OCI-LY1 (cell line): ENCODE results near the gene NID1.

Source experiments
- H2AFZ ChIP-seq: fragments of 200-600 bp; sonication (generic), shearing (Covaris generic); 2 replicates; pipeline ENCODE4 v1.6.0; 2014; ENCODE audit warnings: antibody characterized with exemption, mild to moderate bottlenecking, low read length
- H3F3A ChIP-seq: fragments of 200-600 bp; sonication (generic), shearing (Covaris generic); 2 replicates; pipeline ENCODE4 v1.6.0; 2014; ENCODE audit warnings: mild to moderate bottlenecking, antibody characterized with exemption, low read length, moderate library complexity; ENCODE audit not compliant: insufficient read depth
- H3K27ac ChIP-seq: fragments of 200-600 bp; sonication (generic); 2 replicates; pipeline ENCODE4 v1.5.1; 2014; ENCODE audit warnings: low read length, mixed run types, mild to moderate bottlenecking, low read depth; ENCODE audit not compliant: poor library complexity, severe bottlenecking
- H3K27me3 ChIP-seq: fragments of 200-600 bp; sonication (generic); 2 replicates; pipeline ENCODE4 v1.6.0; 2014; ENCODE audit warnings: antibody characterized with exemption, mild to moderate bottlenecking, low read length, moderate library complexity; ENCODE audit not compliant: insufficient read depth
- H3K36me3 ChIP-seq: fragments of 200-600 bp; sonication (generic); 2 replicates; pipeline ENCODE4 v1.6.1; 2014; ENCODE audit warnings: mild to moderate bottlenecking, antibody characterized with exemption, low read length, moderate library complexity, mixed read lengths; ENCODE audit not compliant: insufficient read depth
- H3K4me1 ChIP-seq: fragments of 200-600 bp; sonication (generic); 2 replicates; pipeline ENCODE4 v1.5.1; 2014; ENCODE audit warnings: mild to moderate bottlenecking, low read length, moderate library complexity; ENCODE audit not compliant: insufficient read depth, severe bottlenecking
- H3K4me2 ChIP-seq: fragments of 200-600 bp; sonication (generic), shearing (Covaris generic); 2 replicates; pipeline ENCODE4 v1.6.1; 2014; ENCODE audit warnings: low read length
- H3K4me3 ChIP-seq: fragments of 200-600 bp; sonication (generic); 2 replicates; pipeline ENCODE4 v1.5.1; 2014; ENCODE audit warnings: low read length, low read depth, mild to moderate bottlenecking, mixed read lengths; ENCODE audit not compliant: poor library complexity, severe bottlenecking
- H3K79me2 ChIP-seq: fragments of 200-600 bp; shearing (Covaris generic); 2 replicates; pipeline ENCODE4 v1.6.1; 2016; ENCODE audit warnings: mixed run types, low read length, mixed read lengths; ENCODE audit not compliant: insufficient read depth
- H3K9ac ChIP-seq: fragments of 200-600 bp; sonication (generic), shearing (Covaris generic); 2 replicates; pipeline ENCODE4 v1.6.1; 2014; ENCODE audit warnings: mild to moderate bottlenecking, low read length, mixed read lengths
- H3K9me2 ChIP-seq: fragments of 200-600 bp; sonication (generic), shearing (Covaris generic); 2 replicates; pipeline ENCODE4 v1.6.1; 2014; ENCODE audit warnings: low read depth, mild to moderate bottlenecking, low read length, mixed read lengths
- H3K9me3 ChIP-seq: fragments of 200-600 bp; shearing (Covaris generic); 2 replicates; pipeline ENCODE4 v1.6.1; 2014; ENCODE audit warnings: low read length, mixed read lengths
- H4K20me1 ChIP-seq: fragments of 200-600 bp; sonication (generic), shearing (Covaris generic); 2 replicates; pipeline ENCODE4 v1.6.0; 2016; ENCODE audit warnings: mild to moderate bottlenecking, low read length; ENCODE audit not compliant: insufficient read depth
- EZH2 ChIP-seq: fragments of 200-600 bp; sonication (generic), shearing (Covaris generic); IDR thresholded peaks from 2 replicates; pipeline ENCODE4 v1.8.0; 2017; ENCODE audit warnings: borderline replicate concordance, mixed run types, mild to moderate bottlenecking, antibody characterized with exemption, low read length, moderate library complexity, mixed read lengths
- TF ChIP-seq, protein P1 (sequence below): fragments of 200-600 bp; sonication (generic), shearing (Covaris generic); IDR thresholded peaks from 2 replicates; pipeline ENCODE4 v1.5.1; 2017; ENCODE audit warnings: mild to moderate bottlenecking, antibody characterized with exemption, low read length, moderate library complexity, mixed read lengths

NID1 gene

GRCh38 chr1:236084386-236084730 is 19.5 kb upstream of the NID1 start:
- H3K27ac ChIP-seq: no peak overlapping the region
- no peaks in the 10 kb centered on the region for H3K36me3 ChIP-seq
- H3K4me2 ChIP-seq: no peak overlapping the region
- H3K27me3 ChIP-seq: no peaks in the 10 kb centered on the region; the same call in 1 of the 2 replicates
- H3K79me2 ChIP-seq: no peaks in the 10 kb centered on the region
- H3K9ac ChIP-seq: no peak overlapping the region
- H3K4me3 ChIP-seq: no peak overlapping the region
- H3K4me1 ChIP-seq: no peaks in the 10 kb centered on the region
- no peak overlapping the region for H2AFZ ChIP-seq
- no peaks in the 10 kb centered on the region for H3F3A ChIP-seq
- no peaks in the 10 kb centered on the region for H3K9me2 ChIP-seq
- H4K20me1 ChIP-seq: no peaks in the 10 kb centered on the region
- TF ChIP-seq, protein P1, sequence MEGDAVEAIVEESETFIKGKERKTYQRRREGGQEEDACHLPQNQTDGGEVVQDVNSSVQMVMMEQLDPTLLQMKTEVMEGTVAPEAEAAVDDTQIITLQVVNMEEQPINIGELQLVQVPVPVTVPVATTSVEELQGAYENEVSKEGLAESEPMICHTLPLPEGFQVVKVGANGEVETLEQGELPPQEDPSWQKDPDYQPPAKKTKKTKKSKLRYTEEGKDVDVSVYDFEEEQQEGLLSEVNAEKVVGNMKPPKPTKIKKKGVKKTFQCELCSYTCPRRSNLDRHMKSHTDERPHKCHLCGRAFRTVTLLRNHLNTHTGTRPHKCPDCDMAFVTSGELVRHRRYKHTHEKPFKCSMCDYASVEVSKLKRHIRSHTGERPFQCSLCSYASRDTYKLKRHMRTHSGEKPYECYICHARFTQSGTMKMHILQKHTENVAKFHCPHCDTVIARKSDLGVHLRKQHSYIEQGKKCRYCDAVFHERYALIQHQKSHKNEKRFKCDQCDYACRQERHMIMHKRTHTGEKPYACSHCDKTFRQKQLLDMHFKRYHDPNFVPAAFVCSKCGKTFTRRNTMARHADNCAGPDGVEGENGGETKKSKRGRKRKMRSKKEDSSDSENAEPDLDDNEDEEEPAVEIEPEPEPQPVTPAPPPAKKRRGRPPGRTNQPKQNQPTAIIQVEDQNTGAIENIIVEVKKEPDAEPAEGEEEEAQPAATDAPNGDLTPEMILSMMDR: no peak
- no peaks in the 10 kb centered on the region for H3K9me3 ChIP-seq

DNA sequence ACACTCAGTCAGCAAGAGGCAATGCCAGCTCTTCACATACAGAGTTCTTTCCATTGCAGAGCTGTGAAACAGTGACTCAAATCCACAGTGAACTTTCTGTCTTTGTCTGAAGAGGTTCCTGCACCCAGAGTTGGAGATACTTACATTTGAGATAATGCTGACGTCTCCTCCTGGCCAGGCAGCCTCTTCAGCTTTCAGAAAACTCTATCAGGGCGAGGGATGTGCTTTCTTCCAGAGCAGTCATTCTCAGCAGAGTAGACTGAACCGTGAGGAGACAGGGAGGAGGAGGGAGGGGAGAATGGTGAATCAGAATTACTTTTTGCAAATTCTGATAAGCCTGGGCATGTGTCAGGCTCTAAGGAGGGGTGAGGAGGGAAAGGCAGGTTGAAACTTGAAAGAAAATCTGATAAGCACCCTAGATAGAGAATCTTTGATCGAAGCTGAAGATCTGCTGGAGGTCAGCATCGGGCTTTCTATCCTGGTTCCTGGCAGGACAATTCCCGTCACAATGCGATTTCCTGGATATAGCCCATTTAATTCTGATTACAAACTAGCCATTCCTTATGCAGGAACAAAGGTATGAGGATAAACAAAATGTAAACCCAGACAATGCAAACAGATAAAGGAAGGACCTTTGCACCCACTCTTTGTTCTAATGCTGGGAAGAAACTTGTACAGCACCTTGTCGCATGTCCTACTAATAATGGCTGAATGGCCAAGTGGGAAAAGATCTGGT is 18.9 kb upstream of the NID1 start:
- Histone ChIP-seq H3K79me2 (no peaks in the 10 kb centered on the region), H3K9ac (no peak overlapping the region), H3F3A (no peaks in the 10 kb centered on the region), H3K27ac (no peak overlapping the region), H3K27me3 (no peaks in the 10 kb centered on the region; the same call in 1 of the 2 replicates), H3K36me3 (no peaks in the 10 kb centered on the region), H2AFZ (no peak overlapping the region), H4K20me1 (no peaks in the 10 kb centered on the region), H3K9me2 (no peaks in the 10 kb centered on the region), H3K4me3 (no peak overlapping the region), H3K9me3 (no peaks in the 10 kb centered on the region), H3K4me2 (no peak overlapping the region), H3K4me1 (no peaks in the 10 kb centered on the region)
- TF ChIP-seq EZH2: no peak
- TF ChIP-seq, protein P1: no peak

DNA sequence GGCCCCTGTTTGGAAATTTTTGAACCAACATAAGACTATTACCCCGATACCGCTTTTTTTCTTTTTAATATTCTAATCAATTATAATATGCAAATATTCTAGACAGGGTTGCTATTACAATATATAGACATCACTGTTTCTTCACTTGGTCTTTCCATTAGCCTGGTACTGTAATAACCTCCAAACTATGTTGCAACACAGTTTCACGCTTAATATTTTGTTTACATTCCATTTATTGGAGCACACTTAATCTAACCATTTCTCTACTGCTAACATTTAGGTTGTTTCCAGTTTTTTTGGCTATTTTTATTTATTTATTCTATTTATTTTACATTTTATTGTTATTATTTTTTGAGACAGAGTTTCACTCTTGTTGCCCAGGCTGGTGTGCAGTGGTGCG is 17.6 kb upstream of the NID1 start:
- Histone ChIP-seq H3K4me2 (no peak overlapping the region), H3K79me2 (no peaks in the 10 kb centered on the region), H3K27me3 (no peaks in the 10 kb centered on the region; the same call in 1 of the 2 replicates), H2AFZ (no peak overlapping the region), H3K9ac (no peak overlapping the region), H3K9me3 (no peaks in the 10 kb centered on the region), H3K4me1 (no peaks in the 10 kb centered on the region), H3K27ac (no peak overlapping the region), H3K36me3 (no peaks in the 10 kb centered on the region), H3K4me3 (no peak overlapping the region), H3K9me2 (no peaks in the 10 kb centered on the region), H4K20me1 (no peaks in the 10 kb centered on the region), H3F3A (no peaks in the 10 kb centered on the region)
- TF ChIP-seq, protein P1: no peak
- no peak for TF ChIP-seq EZH2
